Fibroblast of skin of right biceps (primary cell): ENCODE data around the gene RIMBP3C.
"Not testable (repeated sequence)": the region's sequence is repeated elsewhere in the genome, so short reads cannot be mapped to it uniquely, and the experiment has no call there.

Source experiments
- DNase-seq: peaks from one replicate; pipeline ENCODE4 v3.0.0-alpha.2; 2013

The RIMBP3C gene

DNA sequence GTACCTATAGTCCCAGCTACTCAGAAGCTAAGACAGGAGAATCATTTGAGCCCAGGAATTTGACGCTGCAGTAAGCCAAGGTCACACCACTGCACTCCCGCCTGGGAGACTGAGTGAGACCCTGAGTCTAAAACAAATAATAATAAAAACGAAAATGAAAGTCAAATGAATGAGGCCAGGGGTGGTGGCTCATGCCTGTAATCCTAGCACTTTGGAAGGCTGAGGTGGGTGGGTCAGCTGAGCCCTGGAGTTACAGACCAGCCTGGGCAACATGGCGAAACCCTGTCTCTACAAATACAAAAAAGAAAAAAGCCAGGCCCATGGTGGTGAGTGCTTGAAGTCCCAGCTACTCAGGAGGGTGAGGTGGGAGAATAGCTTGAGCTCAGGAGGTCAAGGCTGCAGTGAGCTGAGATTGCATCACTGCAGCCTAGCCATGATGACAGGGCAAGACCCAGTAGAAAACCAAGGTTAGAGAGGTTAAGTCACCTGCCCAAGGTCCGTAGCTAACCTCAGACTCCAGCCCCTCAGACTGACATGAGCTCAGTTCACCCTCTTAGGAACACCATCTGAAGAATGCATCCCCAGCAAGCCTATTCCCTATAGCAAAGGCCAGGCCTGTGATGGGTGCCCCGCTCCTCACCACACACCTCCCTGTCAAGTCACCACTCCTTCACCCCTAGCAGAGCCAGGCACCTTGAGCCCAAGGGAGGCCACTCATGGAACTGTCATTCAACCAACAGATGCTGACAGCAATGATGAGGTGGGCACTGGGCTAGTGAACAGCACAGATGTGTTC is 24.4 kb downstream of the RIMBP3C start:
- DNase-seq = not testable (repeated sequence)

DNA sequence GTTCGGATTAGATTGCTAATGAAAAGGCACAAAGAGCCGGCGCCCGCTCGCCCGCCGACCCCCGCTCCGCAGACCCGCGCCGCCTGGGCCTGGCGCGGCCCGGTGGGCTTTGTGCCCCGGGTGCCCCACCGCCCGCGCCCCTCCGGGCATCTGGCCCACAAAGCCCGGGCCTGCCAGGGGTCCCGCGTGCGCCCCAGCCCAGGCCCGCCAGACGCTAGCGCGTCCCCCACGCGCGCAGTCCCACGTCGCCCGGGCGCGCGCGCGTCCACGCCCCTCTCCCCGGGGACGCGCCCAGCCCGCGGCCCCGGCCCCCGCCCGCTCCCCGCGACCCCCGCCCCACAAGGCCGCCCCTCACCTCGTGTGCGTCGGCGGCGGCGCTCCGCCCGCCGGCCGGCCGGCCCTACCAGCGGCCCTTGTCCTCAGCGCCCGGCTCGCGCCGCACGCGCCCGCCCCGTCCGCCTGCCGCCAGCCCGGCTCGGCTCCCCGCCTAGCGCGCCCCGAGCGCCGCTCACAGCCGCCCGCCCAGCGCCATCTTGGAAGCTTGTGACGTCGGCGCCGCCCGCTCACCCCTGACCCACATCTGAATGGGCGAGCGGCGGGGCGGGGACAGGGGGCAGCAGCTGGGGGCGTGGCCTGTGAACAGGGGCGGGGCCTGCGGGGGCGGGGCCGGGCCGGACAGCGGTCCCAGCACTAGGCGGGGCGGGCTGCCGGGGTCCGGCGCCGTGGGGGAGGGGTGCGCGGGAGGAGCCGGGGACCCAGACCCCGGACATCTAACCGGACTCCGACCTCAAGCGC is 34.1 kb downstream of the RIMBP3C start:
- DNase-seq = not testable (repeated sequence)

DNA sequence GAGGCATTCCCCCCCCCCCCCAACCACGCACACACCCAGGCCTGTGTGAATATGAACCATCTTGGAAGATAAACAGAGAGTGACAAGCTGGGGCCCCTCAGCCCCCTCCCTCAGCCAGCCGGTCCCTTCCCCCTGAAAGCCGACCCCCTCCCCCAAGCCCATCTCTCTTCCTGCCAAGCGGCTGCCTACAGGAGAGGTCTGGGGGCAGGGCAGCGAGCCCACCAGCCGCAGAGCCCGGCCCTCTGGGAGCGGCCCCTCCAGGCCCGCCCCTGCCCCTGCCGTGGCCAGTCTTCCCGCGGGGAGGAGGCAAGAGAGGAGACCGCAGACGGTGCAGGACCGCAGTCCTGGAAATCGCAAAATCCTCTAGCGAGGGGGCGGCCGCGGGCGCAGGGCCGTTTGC is 34.7 kb downstream of the RIMBP3C start:
- DNase-seq = not testable (repeated sequence)

DNA sequence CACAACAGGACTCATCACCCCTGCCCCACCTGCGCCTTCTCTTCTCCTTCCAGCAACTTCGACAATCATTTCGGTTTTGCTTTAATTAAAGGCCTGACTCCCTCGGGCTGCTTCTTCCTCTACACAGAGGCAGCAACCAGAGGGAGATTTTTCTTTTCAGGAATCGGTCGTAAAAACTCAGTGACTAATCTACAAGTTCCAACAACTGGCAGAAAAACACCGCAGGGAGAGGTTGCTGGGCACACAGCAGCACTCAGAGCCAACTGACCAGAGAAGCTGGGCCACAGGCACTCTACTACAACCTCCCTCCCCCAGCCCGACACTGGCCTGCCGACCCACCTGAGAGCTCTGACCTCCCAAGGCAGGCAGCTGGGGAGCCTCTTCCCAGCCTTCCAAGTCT is 36.0 kb downstream of the RIMBP3C start:
- DNase-seq = not testable (repeated sequence)

DNA sequence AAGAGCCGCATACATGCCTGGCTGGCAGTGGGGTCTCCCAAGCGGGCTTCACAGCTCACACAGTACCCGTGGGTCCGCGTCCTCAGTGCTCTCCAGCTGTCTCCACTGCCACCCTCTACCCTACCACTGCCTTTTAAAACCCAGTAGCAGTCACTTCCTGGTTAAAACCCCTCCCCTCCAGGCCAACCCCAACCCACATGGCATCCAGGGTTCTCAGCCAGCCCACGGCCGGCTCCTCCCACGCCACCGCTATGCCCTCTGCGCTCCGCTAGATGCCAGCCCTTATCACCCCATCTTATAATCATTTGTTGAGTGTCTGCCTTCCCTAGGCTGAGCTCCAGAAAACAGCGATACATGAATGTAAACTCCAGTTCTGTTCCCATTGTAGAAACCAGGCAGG is 37.1 kb downstream of the RIMBP3C start:
- not testable (repeated sequence) for DNase-seq

DNA sequence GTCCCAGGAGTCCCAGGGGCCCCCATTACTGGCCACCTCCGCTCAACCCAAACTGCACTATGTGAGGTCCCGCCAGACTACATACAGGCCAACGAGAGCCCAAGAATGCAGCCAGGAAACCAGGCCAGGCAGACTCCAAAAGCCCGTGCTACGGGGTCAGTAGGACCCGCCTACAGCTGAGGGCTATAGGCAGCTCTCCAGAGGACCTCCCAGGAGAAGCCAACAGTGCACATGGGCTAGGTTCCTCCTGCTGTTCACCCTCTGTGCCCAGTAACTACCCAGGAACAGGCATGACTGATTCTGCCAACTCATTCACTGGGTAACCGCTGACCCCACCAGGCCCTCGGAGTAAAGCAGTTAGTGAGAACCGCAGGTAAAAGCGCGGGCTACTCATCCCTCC is 39.2 kb downstream of the RIMBP3C start:
- DNase-seq = not testable (repeated sequence)

DNA sequence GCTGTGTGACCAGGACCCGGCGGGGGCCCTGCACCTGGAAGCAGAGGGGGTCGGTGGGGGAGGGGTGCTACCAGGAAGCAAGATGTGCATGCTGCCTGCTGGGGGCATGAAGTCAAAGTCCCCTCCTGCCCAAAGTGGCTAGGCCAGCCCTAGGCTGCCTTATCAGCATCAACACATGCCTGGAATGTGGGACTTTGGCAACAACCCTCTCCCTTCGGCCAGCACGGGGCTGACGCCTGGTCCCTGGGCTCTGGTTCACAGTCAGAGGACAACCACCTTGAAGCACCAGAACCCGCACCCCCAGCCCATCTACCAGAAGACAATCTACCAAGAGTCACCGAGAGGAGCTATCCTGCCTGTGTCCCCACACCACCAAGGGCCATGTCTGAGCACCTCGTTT is 40.9 kb downstream of the RIMBP3C start:
- not testable (repeated sequence) for DNase-seq

DNA sequence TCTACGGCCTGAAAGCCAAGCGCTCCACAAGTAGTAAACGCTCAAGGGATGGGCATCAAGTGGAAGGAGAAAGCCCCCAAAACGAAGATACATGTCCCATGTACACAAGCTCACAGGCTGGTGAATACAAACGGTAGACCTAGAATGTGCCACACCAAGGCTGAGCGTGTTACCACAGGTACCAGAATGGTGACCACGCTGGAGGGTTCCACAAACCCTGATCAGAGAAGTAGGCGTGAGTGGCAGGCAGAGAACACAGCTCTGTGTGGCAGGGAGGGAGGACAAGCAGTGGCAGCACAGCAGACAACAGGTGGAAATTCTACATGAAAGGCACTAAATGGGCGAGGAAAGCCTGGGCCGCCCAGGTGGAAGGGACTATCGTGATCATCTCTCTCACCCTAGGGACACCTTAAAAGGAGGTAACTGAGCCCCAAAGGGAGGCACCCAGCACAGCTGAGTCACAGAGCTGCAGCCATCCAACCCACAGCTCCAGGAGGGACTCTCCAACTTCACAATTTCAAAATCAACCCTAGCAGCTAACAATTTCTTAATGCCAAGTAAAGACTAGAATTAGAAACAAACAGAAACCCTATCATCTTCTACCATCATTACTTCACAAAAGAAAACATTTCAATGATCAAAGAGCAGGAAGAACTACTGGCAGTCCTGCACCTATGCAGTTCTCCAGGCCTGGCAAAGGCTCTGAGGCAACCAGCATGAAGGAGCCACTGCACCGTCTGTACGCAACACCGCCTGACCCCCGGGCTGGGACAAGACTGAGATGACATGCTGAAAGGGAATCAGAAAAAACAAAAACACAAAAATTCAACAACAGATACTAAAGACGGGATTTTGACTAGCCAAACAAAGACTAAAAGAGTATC is 51.4 kb downstream of the RIMBP3C start:
- DNase-seq = not testable (repeated sequence)

DNA sequence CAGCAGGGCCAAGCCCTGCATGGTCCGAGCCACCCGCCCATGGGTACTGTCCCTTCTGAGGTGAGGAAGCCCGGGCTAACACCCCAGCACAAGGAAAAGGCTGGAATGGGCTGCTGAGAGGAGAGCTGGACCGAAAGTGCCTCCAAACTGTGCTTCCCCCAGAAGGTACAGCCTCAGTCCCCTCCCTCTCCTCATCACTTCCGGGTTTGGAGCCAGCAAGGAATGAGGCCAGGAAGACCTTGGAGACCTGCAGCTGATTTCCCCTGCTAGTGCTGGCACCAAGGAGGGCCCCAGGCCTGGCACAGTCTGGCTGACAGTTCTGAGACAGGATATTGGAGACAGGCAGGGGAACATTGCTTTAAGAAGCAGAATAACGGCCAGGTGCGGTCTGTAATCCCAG is 52.8 kb downstream of the RIMBP3C start:
- DNase-seq = not testable (repeated sequence)

DNA sequence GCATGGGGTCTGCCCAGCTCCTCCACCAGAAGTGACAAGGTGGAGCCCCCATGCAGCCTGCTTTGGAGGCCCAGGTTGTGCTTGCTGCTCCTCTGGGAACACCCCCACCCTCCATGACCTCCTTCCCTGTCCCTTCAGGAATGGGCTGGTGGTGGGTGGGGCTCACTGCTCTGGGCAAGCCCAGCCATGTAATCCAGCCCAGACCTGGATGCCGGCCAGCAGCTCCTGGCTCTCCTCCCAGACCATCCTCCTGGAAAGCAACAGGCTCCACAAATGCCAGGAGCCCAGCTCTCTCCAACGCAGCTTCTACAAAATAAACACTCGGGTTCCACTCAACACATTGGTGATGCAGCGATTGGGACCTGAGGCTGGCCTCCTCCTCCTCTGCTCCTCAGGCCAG is 53.3 kb downstream of the RIMBP3C start:
- not testable (repeated sequence) for DNase-seq
